Activated CD4-positive, alpha-beta T cell treated with anti-CD3 and anti-CD28 coated beads, Interleukin-2, amount 50 U/mL, for 24 hours (primary cell): ENCODE data around the gene MIAT.
"Not testable (repeated sequence)": the region's sequence is repeated elsewhere in the genome, so short reads cannot be mapped to it uniquely, and the experiment has no call there.

Source experiments
- DNase-seq, 2 donors: peaks; one replicate each; pipeline ENCODE4 v3.0.0-alpha.2; 2020; ENCODE audit warnings: low read depth in 1 of 2, low spot score in 1 of 2

The MIAT gene

DNA sequence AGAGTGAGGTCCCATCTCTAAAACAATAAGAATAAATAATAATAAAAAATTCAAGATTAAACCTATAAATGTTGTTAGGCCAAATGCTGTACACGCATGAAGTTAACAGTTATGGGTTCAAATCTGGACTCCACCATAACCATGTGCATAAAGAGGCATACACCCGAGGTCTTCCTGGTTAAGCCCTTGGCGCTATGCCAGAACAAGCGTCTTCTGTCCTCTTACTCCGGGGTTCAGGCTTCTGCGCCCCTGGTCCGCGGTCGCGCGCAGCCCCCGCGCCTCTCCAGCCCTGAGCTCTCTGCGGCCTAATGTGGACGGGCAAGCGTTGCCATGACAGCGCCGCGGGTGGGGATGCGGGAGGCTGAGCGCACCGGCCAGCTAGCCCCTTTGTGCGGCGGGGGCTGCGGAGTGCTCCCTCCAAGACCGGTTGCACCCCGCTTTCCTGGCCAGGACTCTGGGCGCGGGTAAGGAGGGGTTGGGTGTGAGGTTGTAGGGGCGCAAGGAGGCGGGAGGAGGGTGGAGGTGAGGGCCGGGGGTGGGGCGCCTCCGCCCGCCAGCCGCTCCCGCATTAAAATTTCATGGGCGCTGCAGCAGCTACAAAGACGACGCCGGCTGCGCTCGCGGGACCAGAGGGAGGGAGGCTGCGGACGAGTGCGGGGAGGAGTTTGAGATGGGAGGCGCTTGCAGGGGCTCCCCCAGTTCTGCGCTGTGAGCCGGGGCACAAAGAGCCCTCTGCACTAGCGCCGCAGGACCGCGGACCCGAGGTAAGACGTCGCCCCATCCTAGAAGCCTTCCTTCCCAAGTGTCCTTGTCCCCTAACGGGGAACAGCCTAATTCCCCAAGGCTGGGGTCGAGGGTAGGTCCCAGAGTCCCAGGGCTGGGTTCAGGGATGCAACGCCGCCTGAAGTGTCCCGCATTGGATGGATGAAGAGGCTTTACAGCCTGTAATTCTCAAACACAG is at the start of gene MIAT:
MIAT (plus strand) TSS at position 698 of the 961 bp plus-strand sequence.
- no peak for DNase-seq

GRCh38 chr22:26608129-26608528 is 49.3 kb upstream of the MIAT start:
- DNase-seq, result no peak

GRCh38 chr22:26609287-26609686 is 48.1 kb upstream of the MIAT start:
- DNase-seq, result no peak

- no peak for DNase-seq
Observed at GRCh38 chr22:26610072-26610958, 47.1 kb upstream of the MIAT start.

DNA sequence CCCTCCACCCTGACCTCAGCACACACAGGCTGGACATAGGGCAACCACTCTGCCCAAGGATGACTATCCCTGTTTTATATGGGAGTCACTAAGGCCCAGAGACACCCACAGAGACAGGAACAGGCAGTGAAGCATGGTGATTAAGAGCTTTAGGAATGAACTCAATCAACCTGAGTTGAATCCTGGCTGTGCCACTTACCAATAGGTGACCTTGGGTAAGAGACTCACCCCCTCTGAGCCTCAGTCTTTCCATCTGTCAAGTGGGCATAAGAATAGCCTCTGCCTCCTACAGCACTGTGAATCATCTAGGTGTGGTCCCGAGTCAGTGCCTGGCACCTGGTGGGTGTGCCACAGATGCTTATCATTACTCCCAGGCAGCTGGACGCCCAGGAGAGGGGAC is 46.4 kb upstream of the MIAT start:
- no peak for DNase-seq

GRCh38 chr22:26612652-26613051 is 44.7 kb upstream of the MIAT start:
- no peak for DNase-seq

DNA sequence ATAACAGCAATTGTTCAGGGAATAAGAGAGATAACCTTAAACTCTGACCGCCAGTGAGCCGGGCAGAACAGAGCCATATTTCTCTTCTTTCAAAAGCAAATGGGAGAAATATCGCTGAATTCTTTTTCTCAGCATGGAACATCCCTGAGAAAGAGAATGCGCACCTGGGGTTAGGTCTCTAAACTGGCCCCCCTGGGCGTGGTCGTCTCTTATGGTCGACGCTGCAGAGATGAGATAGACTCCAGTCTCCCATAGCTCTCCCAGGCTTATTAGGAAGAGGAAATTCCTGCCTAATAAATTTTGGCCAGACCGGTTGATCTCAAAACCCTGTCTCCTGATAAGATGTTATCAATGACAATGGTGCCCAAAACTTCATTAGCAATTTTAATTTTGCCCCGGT is 43.6 kb upstream of the MIAT start:
- DNase-seq, result not testable (repeated sequence)

GRCh38 chr22:26614322-26614721 is 43.1 kb upstream of the MIAT start:
- DNase-seq, result no peak

- no peak for DNase-seq
Observed at GRCh38 chr22:26615149-26615548, 42.2 kb upstream of the MIAT start.

DNA sequence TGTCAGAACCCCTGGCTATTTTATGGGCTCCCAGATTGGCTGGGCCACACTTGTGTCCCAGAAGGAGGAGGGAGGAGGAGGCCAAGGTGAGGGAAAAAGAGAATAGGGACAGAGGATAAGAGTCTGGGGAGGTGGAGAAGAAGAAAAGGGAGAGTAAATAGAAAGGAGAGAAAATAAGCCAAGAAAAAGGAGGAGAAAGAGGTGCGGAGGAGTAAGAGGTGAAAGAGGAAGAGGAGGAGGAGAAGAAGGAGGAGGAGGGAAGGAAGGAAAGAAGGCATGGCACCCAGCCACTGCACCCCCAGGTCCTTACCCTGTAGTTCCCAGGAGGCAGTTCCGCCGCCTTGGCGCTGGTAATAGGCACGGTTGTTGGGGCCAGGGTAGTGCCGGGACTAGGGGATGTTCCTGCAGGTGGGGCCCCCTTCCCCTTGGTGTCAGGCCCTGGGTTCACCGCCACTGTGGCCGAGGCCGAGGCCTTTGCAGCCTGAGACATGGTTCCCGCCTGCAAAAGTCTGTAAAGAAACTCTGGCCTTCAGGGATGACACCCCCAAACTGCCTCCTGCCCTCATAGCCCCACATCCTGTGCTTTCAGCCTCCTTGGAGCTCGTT is 41.5 kb upstream of the MIAT start:
- DNase-seq, result no peak

- no peak for DNase-seq
Observed at GRCh38 chr22:26616650-26617049, 40.7 kb upstream of the MIAT start.

- no peak for DNase-seq
Observed at GRCh38 chr22:26617271-26618199, 39.9 kb upstream of the MIAT start, which contains the start of gene CRYBB1. TSS of gene CRYBB1 (minus strand) at chr22:26618027. CDS start at chr22:26616319, 1,708 bp downstream.

DNA sequence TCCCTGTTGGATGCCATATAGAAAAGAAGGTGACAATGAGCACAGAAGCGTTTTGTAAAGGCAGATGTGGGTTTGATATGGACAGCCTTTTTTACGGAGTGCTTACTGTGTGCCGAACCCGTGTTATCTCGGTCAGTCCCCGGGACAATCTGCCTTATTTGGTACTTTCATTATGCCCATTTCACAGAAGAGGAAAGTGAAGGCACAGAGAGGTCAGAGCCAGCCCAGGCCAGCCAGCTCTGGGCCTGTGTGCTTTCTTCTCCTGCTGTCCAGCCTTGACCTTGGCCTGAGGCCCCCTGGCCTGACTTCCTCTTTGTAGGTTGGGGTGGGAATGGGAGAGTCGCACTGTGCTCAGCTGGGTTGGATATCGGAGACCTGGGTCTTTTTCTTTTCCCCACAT is 38.9 kb upstream of the MIAT start:
- DNase-seq, result no peak

DNA sequence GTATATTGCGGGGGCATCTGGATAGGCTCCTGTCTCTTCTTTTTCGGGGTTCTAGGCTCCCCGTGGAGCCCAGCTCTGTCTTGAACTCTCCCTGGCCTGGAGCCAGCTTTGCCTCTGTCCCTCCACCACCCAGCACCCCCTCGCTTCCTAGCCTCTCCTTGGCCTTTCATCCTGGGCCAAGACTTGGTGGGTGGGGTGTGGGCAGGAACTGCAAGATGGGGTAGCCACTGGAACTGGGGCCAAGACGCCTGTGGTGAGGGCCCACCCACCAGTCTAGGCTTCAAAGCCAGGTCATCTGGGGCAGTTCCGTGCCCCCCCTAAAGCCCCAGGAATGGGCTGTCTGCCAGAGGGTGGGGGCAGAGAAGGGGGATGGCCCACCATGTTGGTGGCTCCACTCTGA is 37.9 kb upstream of the MIAT start:
- DNase-seq, result no peak

DNA sequence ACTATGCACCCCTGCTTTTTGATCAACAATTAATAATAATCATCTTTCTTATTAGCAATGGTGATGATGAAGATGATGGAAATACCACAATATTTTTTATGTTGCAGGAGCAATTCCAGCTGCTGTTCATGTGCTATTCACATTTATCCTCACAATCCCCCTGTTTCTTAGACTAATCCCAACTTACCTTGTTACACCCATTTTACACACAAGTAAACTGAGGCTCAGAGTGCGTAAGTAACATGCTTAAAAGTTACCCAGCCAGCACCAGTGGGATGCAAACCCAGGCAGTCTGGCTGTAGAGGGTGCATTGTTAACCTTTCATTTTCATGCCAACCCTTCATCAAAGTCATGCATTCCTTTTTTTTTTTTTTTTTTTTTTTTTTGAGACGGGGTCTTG is 37.2 kb upstream of the MIAT start:
- DNase-seq, result no peak

GRCh38 chr22:26621663-26622062 is 35.7 kb upstream of the MIAT start, which contains the start of gene CRYBA4:
TSS of gene CRYBA4 (plus strand) at chr22:26621963. CDS start at chr22:26622597, 634 bp downstream.
- DNase-seq, result no peak

- DNase-seq, result no peak
Observed at GRCh38 chr22:26623984-26624383, 33.4 kb upstream of the MIAT start.

- DNase-seq, result no peak
Observed at GRCh38 chr22:26624803-26625202, 32.6 kb upstream of the MIAT start.

- no peak for DNase-seq
Observed at GRCh38 chr22:26629988-26630761, 27.2 kb upstream of the MIAT start.
